Ascending aorta (tissue), 2 donors: ENCODE results near the gene PARD3B. TPM values are rescaled to one million over a fixed set of nuclear protein-coding genes. Genes with fewer than 3 reads are reported as not detected.

Experiments
- DNase-seq, 2 donors: peaks; one replicate each; pipeline ENCODE4 v3.0.0-alpha.2; 2019; ENCODE audit warnings: low spot score in 2 of 2
- H3K27ac ChIP-seq, 2 donors: fragments of 200-600 bp; sonication (generic); one replicate each; pipeline ENCODE4 v1.5.1; 2016 to 2017; ENCODE audit warnings: mild to moderate bottlenecking in 1 of 2
- H3K27me3 ChIP-seq: fragments of 200-600 bp; sonication (generic); one replicate; pipeline ENCODE4 v1.5.1; 2017
- H3K36me3 ChIP-seq, 2 donors: fragments of 200-600 bp; sonication (generic); one replicate each; pipeline ENCODE4 v1.5.1; 2016
- H3K4me1 ChIP-seq, 2 donors: fragments of 200-600 bp; sonication (generic); one replicate each; pipeline ENCODE4 v1.5.1; 2016 to 2017; ENCODE audit warnings: mild to moderate bottlenecking in 1 of 2
- H3K4me3 ChIP-seq, 2 donors: fragments of 200-600 bp; sonication (generic); one replicate each; pipeline ENCODE4 v1.5.1; 2016 to 2017; ENCODE audit warnings: mild to moderate bottlenecking in 1 of 2
- H3K9me3 ChIP-seq, 2 donors: fragments of 200-600 bp; sonication (generic); one replicate each; pipeline ENCODE4 v1.5.1; 2016
- CTCF ChIP-seq, 3 experiments: fragments of 200-600 bp in 2 of 3; fragments of 450-650 bp in 1 of 3; sonication (generic) in 2 of 3; IDR thresholded peaks; one replicate each; pipeline ENCODE4 v1.5.1; 2016 to 2019; ENCODE audit warnings: antibody characterized with exemption in 3 of 3, mild to moderate bottlenecking in 1 of 3, moderate library complexity in 1 of 3
- intact Hi-C: fragments of 100-400 bp; cut with DNase I; formaldehyde crosslinking; loops from one replicate; pipeline ENCODE4 v1.15.1; 2023
- total RNA-seq: library from RNA; depleted of rRNA; stranded (reverse); fragments of >200 nt; gene quantifications from one replicate; pipeline ENCODE4 v1.1.0, GENCODE V29; 2016

Gene PARD3B
- total RNA-seq, 1 donor from 2014 or later: 9.5 TPM

GRCh38 chr2:205187731-205188130 lies 642.5 kb downstream of the PARD3B start:
- intact Hi-C loops: no loop called here
- peaks cover 0 to 5% of the 10 kb centered on the region in 2 donors for H3K36me3 ChIP-seq
- no peak for TF ChIP-seq CTCF (IDR thresholded peaks at IDR 0.05)
- no peak for DNase-seq
- no peak overlapping the region for H3K27ac ChIP-seq
- H3K9me3 ChIP-seq: no peaks in the 10 kb centered on the region
- H3K27me3 ChIP-seq: no peaks in the 10 kb centered on the region
- H3K4me3 ChIP-seq: no peak overlapping the region
- H3K4me1 ChIP-seq: no peaks in the 10 kb centered on the region

- Histone ChIP-seq H3K9me3 (no peaks in the 10 kb centered on the region), H3K36me3 (peaks cover 0 to 5% of the 10 kb centered on the region in 2 donors), H3K4me3 (no peak overlapping the region), H3K4me1 (no peaks in the 10 kb centered on the region), H3K27ac (no peak overlapping the region), H3K27me3 (no peaks in the 10 kb centered on the region)
- no peak for TF ChIP-seq CTCF (IDR thresholded peaks at IDR 0.05)
- intact Hi-C loops: no loop called here
- no peak for DNase-seq
Observed at GRCh38 chr2:205188239-205189138, 643.2 kb downstream of the PARD3B start.

- Histone ChIP-seq H3K4me1 (no peaks in the 10 kb centered on the region), H3K9me3 (no peaks in the 10 kb centered on the region), H3K27me3 (no peaks in the 10 kb centered on the region), H3K36me3 (peaks cover 0 to 5% of the 10 kb centered on the region in 2 donors), H3K4me3 (no peak overlapping the region), H3K27ac (no peak overlapping the region)
- intact Hi-C loops: no loop called here
- no peak for DNase-seq
- TF ChIP-seq CTCF (IDR thresholded peaks at IDR 0.05): no peak
Observed at GRCh38 chr2:205189301-205189700, 644.0 kb downstream of the PARD3B start.

GRCh38 chr2:205190528-205190927 lies 645.3 kb downstream of the PARD3B start:
- H3K4me1 ChIP-seq: no peaks in the 10 kb centered on the region
- no peak overlapping the region for H3K4me3 ChIP-seq
- no peaks in the 10 kb centered on the region for H3K27me3 ChIP-seq
- H3K36me3 ChIP-seq: peaks cover 0 to 2% of the 10 kb centered on the region in 2 donors
- no peaks in the 10 kb centered on the region for H3K9me3 ChIP-seq
- no peak for DNase-seq
- no peak overlapping the region for H3K27ac ChIP-seq
- intact Hi-C loops: no loop called here
- no peak for TF ChIP-seq CTCF (IDR thresholded peaks at IDR 0.05)

- TF ChIP-seq CTCF (IDR thresholded peaks at IDR 0.05): no peak
- Histone ChIP-seq H3K36me3 (no peaks in the 10 kb centered on the region), H3K27me3 (no peaks in the 10 kb centered on the region), H3K27ac (no peak overlapping the region), H3K4me3 (no peak overlapping the region), H3K9me3 (no peaks in the 10 kb centered on the region), H3K4me1 (no peaks in the 10 kb centered on the region)
- no peak for DNase-seq
- intact Hi-C loops: no loop called here
Observed at GRCh38 chr2:205193125-205193835, 648.0 kb downstream of the PARD3B start.
